GM23248 (cell line): ENCODE data around the gene SUGCT. TPM values are rescaled to one million over a fixed set of nuclear protein-coding genes. Genes with fewer than 3 reads are reported as not detected.
"Not testable (repeated sequence)": the region's sequence is repeated elsewhere in the genome, so short reads cannot be mapped to it uniquely, and the experiment has no call there.

Experiments
- DNase-seq: peaks from one replicate; pipeline ENCODE4 v3.0.0-alpha.2; 2015
- H2AFZ ChIP-seq: fragments of 200-600 bp; sonication (generic); 2 replicates; pipeline ENCODE4 v1.6.1; 2016; ENCODE audit warnings: antibody characterized with exemption
- H3F3A ChIP-seq: fragments of 200-600 bp; sonication (generic); 2 replicates; pipeline ENCODE4 v1.6.1; 2016; ENCODE audit warnings: mild to moderate bottlenecking, antibody characterized with exemption, mixed run types; ENCODE audit not compliant: insufficient read depth
- H3K27ac ChIP-seq: fragments of 200-600 bp; sonication (generic); 2 replicates; pipeline ENCODE4 v1.5.1; 2016; ENCODE audit warnings: mild to moderate bottlenecking
- H3K27me3 ChIP-seq: fragments of 200-600 bp; sonication (generic); replicated peaks from 2 replicates; pipeline ENCODE4 v1.6.1; 2016; ENCODE audit warnings: mild to moderate bottlenecking; ENCODE audit not compliant: insufficient read depth
- H3K36me3 ChIP-seq: fragments of 200-600 bp; sonication (generic); 2 replicates; pipeline ENCODE4 v1.6.1; 2016; ENCODE audit warnings: low read depth, mild to moderate bottlenecking
- H3K4me1 ChIP-seq: fragments of 200-600 bp; sonication (generic); 2 replicates; pipeline ENCODE4 v1.6.1; 2016; ENCODE audit warnings: mild to moderate bottlenecking; ENCODE audit not compliant: insufficient read depth
- H3K4me2 ChIP-seq: fragments of 200-600 bp; sonication (generic); one replicate; pipeline ENCODE4 v1.6.1; 2016; ENCODE audit warnings: mild to moderate bottlenecking; ENCODE audit not compliant: unreplicated experiment
- H3K4me3 ChIP-seq: fragments of 200-600 bp; sonication (generic); 2 replicates; pipeline ENCODE4 v1.5.1; 2016; ENCODE audit warnings: mild to moderate bottlenecking
- H3K79me2 ChIP-seq: fragments of 200-600 bp; sonication (generic); 2 replicates; pipeline ENCODE4 v1.6.1; 2016; ENCODE audit warnings: mild to moderate bottlenecking; ENCODE audit not compliant: insufficient read depth
- H3K9ac ChIP-seq: fragments of 200-600 bp; sonication (generic); 2 replicates; pipeline ENCODE4 v1.6.1; 2016; ENCODE audit warnings: mild to moderate bottlenecking
- H3K9me2 ChIP-seq: fragments of 200-600 bp; sonication (generic); 2 replicates; pipeline ENCODE4 v1.6.1; 2016; ENCODE audit warnings: mixed run types, mild to moderate bottlenecking, moderate library complexity; ENCODE audit not compliant: insufficient read depth
- H3K9me3 ChIP-seq: fragments of 200-600 bp; sonication (generic); one replicate; pipeline ENCODE4 v1.6.1; 2017; ENCODE audit warnings: low read depth
- H4K20me1 ChIP-seq: fragments of 200-600 bp; sonication (generic); 2 replicates; pipeline ENCODE4 v1.6.0; 2016; ENCODE audit not compliant: insufficient read depth
- EZH2 ChIP-seq: fragments of 200-600 bp; sonication (generic); IDR thresholded peaks from 2 replicates; pipeline ENCODE4 v1.6.1; 2018; ENCODE audit warnings: antibody characterized with exemption, mild to moderate bottlenecking; ENCODE audit not compliant: insufficient read depth, poor library complexity, severe bottlenecking
- EZH2phosphoT487 ChIP-seq: fragments of 200-600 bp; sonication (generic); IDR thresholded peaks from 2 replicates; pipeline ENCODE4 v1.6.1; 2018; ENCODE audit warnings: antibody characterized with exemption, moderate library complexity, mild to moderate bottlenecking, low read depth; ENCODE audit not compliant: insufficient read depth
- WGBS, 2 experiments: methylation state at CpG; one replicate each; pipeline ENCODE4 v1.1.6; 2015 to 2017; ENCODE audit warnings: low lambda C conversion rate in 2 of 2, low coverage in 1 of 2; ENCODE audit errors: missing lambda C conversion rate in 2 of 2; 5-methylcytosine and 5-hydroxymethylcytosine counted together
- in situ Hi-C: fragments of 300-500 bp; cut with MboI; formaldehyde crosslinking; loops from 2 replicates; pipeline ENCODE4 v1.15.0; 2020
- polyA plus RNA-seq: library from polyadenylated mRNA; unstranded; fragments of >200 nt; fragmentation: Nextera tagmentation; extraction: Ambion mirVana; gene quantifications from 2 replicates; pipeline ENCODE4 v1.2.1, GENCODE V29; 2016
- total RNA-seq: library from RNA; depleted of rRNA; stranded (reverse); fragments of >200 nt; shearing (Covaris generic); gene quantifications from 2 replicates; pipeline ENCODE4 v1.2.3, GENCODE V29; 2014

Gene SUGCT
- total and polyA plus RNA-seq, 2 experiments from 2014 or later: 2.2 to 7.1 TPM

GRCh38 chr7:40647719-40648118, 512.9 kb downstream of the SUGCT start:
- Histone ChIP-seq H3K4me3 (no peak overlapping the region), H4K20me1 (no peaks in the 10 kb centered on the region), H3K9me3 (no peaks in the 10 kb centered on the region), H3K27ac (no peak overlapping the region), H2AFZ (no peak overlapping the region), H3K9ac (no peak overlapping the region), H3F3A (no peaks in the 10 kb centered on the region), H3K9me2 (no peaks in the 10 kb centered on the region), H3K79me2 (no peaks in the 10 kb centered on the region), H3K4me1 (no peaks in the 10 kb centered on the region), H3K36me3 (no peaks in the 10 kb centered on the region), H3K4me2 (no peak overlapping the region), H3K27me3 (no peaks in the 10 kb centered on the region)
- TF ChIP-seq EZH2: no peak
- TF ChIP-seq EZH2phosphoT487: no peak
- DNase-seq: peak; percentile 8
- in situ Hi-C loops: no loop called here
- 93 to 96% methylated on average over 5 of the region's 5 CpGs for WGBS, 2 experiments

DNA sequence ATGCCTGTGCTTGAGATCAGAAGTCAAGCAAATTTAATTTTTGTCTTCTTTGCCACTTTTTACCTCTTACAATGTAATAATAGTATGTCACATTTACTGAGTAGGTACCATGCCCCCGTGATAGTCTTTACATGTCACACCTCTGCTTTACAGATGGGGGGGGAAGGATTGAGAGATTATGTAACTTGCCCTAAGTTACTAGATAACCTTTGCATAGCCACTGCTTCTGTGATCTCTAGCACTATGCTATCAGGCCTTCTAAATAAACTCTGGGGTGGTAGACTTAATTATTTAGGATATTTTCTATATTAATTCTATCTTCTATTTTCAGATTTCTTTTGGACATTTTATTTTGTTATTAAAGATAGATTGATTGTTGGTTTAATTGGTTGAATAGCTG, 514.4 kb downstream of the SUGCT start:
- in situ Hi-C loops: no loop called here
- no peaks in the 10 kb centered on the region for H3K27me3 ChIP-seq

DNA sequence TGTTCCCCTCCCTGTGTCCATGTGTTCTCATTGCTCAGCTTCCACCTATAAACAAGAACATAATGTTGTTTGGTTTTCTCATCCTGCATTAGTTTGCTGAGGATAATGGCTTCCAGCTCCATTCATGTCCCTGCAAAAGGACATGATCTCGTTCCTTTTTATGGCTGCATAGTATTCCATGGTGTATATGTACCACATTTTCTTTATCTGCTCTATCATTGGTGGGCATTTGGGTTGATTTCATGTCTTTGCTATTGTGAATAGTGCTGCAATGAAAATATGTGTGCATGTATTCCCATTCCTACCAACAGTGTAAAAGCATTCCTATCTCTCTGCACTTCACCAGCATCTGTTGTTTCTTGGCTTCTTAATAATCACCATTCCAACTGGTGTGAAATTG, 516.1 kb downstream of the SUGCT start:
- H4K20me1 ChIP-seq, H2AFZ ChIP-seq, H3K4me3 ChIP-seq, in situ Hi-C loops, H3K9me3 ChIP-seq, H3K27me3 ChIP-seq, H3F3A ChIP-seq, H3K9ac ChIP-seq, H3K36me3 ChIP-seq, H3K79me2 ChIP-seq, H3K4me1 ChIP-seq, H3K9me2 ChIP-seq, H3K4me2 ChIP-seq, H3K27ac ChIP-seq, DNase-seq: not testable (repeated sequence)
- whole genome bisulfite sequencing, 2 experiments: 56 to 63% methylated on average over 1 of the region's 1 CpG

More for the DNA sequence above, 514.4 kb downstream of the SUGCT start:
- Histone ChIP-seq H3K9ac (no peak overlapping the region), H2AFZ (no peak overlapping the region), H3K4me3 (no peak overlapping the region), H3K4me2 (no peak overlapping the region), H3K4me1 (no peaks in the 10 kb centered on the region), H3K36me3 (no peaks in the 10 kb centered on the region), H4K20me1 (no peaks in the 10 kb centered on the region), H3K27ac (no peak overlapping the region), H3F3A (no peaks in the 10 kb centered on the region), H3K9me3 (no peaks in the 10 kb centered on the region), H3K79me2 (no peaks in the 10 kb centered on the region), H3K9me2 (no peaks in the 10 kb centered on the region)
- no peak for DNase-seq
- TF ChIP-seq EZH2 (no peak), EZH2phosphoT487 (no peak)
- 81 to 89% methylated on average over 1 of the region's 1 CpG for WGBS, 2 experiments

GRCh38 chr7:40654171-40654570, 519.4 kb downstream of the SUGCT start:
- WGBS, 2 experiments: 89 to 94% methylated on average over 4 of the region's 4 CpGs
- in situ Hi-C loops: no loop called here
- Histone ChIP-seq H3K9ac (no peak overlapping the region), H3F3A (peaks cover 9% of the 10 kb centered on the region), H3K79me2 (no peaks in the 10 kb centered on the region), H3K27ac (no peak overlapping the region), H3K4me1 (peaks cover 11% of the 10 kb centered on the region), H3K9me2 (no peaks in the 10 kb centered on the region), H3K27me3 (no peaks in the 10 kb centered on the region), H3K4me3 (no peak overlapping the region), H3K4me2 (no peak overlapping the region), H4K20me1 (no peaks in the 10 kb centered on the region), H3K36me3 (no peaks in the 10 kb centered on the region), H3K9me3 (no peaks in the 10 kb centered on the region), H2AFZ (no peak overlapping the region)
- DNase-seq: no peak
- no peak for TF ChIP-seq EZH2
- no peak for TF ChIP-seq EZH2phosphoT487

DNA sequence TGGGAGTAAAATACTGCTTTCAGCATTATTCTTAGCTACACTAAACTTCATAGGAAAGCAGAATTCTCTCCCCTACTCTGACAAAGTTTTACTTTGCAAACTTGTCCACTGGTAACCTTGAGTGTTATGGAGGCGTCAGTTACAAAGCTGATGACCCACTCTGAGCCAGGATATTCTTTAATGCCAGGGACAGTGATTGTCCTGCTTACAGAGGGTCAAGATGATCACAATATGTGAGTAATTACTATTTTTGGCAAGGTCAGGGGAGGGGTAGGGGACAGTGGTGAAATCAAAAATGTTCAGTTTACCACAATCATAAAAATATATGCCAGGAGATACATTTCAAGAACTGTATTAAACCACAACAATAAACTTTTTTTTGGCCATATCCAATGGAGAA, 520.6 kb downstream of the SUGCT start:
- 89 to 92% methylated on average over 1 of the region's 1 CpG for WGBS, 2 experiments
- Histone ChIP-seq H4K20me1 (no peaks in the 10 kb centered on the region), H3K9ac (no peak overlapping the region), H3K27me3 (no peaks in the 10 kb centered on the region), H3K4me3 (no peak overlapping the region), H2AFZ (no peak overlapping the region), H3F3A (peaks cover 12% of the 10 kb centered on the region), H3K9me3 (no peaks in the 10 kb centered on the region), H3K36me3 (no peaks in the 10 kb centered on the region), H3K9me2 (no peaks in the 10 kb centered on the region), H3K79me2 (no peaks in the 10 kb centered on the region), H3K4me2 (no peak overlapping the region), H3K27ac (no peak overlapping the region), H3K4me1 (peaks cover 19% of the 10 kb centered on the region)
- in situ Hi-C loops: no loop called here
- TF ChIP-seq EZH2phosphoT487 (no peak), EZH2 (no peak)
- DNase-seq: no peak
